D721Med (cell line): ENCODE data around the gene TSPOAP1.
A peak's percentile ranks its signal among the peaks of the same experiment; 100 is the strongest.

ENCODE experiments used
- DNase-seq: peaks from one replicate; pipeline ENCODE4 v3.0.0; 2011; ENCODE audit warnings: low spot score; ENCODE audit not compliant: insufficient read length
- FAIRE-seq: peaks from 2 replicates; lab custom pipeline; 2011; peaks lifted over from hg19 to GRCh38; lab: Jason Lieb, UNC
- TF ChIP-seq, protein P1 (sequence below): IDR thresholded peaks from 2 replicates; pipeline ENCODE4 v1.5.1; 2012; ENCODE audit warnings: mild to moderate bottlenecking, control low read depth; ENCODE audit not compliant: insufficient read depth; ENCODE audit errors: missing control alignments

TSPOAP1 gene

DNA sequence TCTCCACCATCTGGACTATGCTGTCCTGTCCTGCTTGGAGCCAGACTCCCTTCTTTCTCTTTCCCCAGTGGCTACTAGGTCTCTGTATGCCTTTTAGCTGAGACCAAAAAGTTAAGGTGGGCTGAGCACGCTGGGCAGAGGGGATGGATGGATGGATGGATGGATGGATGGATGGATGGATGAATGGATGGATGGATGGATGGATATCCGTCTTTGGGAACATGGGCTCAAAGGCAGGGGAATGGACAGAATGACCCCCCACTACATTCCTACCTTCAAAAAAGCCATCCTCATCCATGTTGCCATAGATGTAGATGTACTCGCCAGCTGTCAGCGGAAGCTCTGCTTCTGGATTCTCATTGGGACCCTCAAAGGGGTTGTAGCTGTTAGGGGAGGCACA is 12.8 kb downstream of the TSPOAP1 start:
- FAIRE-seq (no peak), DNase-seq (no peak)
- TF ChIP-seq, protein P1, sequence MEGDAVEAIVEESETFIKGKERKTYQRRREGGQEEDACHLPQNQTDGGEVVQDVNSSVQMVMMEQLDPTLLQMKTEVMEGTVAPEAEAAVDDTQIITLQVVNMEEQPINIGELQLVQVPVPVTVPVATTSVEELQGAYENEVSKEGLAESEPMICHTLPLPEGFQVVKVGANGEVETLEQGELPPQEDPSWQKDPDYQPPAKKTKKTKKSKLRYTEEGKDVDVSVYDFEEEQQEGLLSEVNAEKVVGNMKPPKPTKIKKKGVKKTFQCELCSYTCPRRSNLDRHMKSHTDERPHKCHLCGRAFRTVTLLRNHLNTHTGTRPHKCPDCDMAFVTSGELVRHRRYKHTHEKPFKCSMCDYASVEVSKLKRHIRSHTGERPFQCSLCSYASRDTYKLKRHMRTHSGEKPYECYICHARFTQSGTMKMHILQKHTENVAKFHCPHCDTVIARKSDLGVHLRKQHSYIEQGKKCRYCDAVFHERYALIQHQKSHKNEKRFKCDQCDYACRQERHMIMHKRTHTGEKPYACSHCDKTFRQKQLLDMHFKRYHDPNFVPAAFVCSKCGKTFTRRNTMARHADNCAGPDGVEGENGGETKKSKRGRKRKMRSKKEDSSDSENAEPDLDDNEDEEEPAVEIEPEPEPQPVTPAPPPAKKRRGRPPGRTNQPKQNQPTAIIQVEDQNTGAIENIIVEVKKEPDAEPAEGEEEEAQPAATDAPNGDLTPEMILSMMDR: no peak

DNA sequence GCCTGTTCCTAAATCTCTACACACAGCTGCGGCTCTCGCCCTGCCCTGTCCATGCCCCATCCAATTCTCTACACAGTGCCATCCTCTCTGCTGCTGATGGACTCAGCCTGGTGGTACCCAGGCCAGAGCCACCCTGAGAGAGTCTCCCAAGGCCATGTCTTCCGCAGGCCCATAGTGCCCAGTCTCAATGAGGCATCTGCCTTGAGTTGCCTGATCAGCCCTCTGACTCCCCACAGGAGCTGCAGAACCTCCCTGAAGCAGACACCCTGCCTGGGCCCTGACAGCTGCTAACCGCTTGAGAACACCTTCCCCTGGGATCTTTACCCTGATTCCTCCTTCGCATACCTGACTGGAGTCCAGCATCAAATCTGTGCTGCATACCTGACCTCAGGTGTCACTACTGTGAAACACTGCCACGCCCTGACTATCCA is 13.3 kb downstream of the TSPOAP1 start:
- TF ChIP-seq, protein P1: no peak
- DNase-seq (no peak), FAIRE-seq (no peak)

DNA sequence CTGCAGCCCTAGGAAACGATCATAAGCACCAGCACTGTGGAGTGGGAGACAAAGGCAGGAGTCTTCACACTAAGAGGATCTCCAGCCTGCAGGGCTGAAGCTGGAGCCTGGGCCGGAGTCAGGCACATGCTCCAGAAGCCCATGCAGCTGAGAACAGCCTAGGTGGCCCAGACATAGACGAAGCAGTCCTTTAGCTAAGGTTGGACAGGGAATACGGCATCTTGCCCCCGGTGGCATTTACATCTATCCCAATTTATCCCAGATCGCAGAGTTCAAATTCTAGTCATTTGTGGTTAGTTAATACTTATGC is 13.9 kb downstream of the TSPOAP1 start:
- DNase-seq: no peak
- TF ChIP-seq, protein P1: no peak

DNA sequence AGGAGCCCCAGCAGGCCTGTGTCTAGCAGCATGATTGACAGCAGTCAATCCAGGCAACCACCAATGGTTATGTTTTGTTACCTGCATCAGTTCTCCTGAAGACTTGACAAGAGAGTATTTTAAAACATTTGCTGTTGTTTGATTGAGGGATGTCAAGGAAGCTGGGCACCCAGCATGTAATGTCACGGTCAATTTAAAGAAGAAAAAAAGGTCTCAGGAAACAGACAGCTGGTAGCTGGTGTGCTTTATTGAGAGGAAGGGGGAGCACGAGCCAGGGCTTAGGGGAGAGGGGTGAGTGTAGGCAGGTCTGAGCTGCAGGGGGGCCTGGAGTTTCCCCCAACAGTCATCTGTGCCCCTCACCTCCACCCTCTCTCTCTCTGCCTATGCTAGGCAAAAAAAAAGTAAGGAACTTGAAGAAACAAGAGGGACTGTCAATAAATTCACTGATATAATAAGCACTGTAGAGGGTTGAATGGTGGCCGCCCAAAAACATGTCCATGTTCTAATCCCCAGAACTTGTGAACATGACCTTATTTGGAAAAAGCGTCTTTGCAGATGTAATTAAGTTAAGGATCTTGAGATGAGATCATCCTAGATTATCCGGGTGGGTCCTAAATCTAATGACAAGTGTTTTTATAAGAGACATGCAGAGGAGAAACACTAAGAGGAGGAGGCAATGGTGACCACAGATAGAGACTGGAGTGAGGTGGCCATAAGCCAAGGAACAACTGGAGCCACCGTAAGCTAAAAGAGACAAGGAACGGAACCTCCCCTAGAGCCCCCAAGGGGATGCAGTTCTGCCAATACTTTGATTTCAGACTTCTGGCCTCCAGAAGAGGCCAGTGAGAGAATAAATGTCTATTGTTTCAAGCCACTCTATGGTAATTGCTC is 14.5 kb downstream of the TSPOAP1 start:
- FAIRE-seq (peak; percentile 96), DNase-seq (peak; percentile 70)
- TF ChIP-seq, protein P1: no peak

More for the DNA sequence above, 13.9 kb downstream of the TSPOAP1 start:
- FAIRE-seq: no peak

DNA sequence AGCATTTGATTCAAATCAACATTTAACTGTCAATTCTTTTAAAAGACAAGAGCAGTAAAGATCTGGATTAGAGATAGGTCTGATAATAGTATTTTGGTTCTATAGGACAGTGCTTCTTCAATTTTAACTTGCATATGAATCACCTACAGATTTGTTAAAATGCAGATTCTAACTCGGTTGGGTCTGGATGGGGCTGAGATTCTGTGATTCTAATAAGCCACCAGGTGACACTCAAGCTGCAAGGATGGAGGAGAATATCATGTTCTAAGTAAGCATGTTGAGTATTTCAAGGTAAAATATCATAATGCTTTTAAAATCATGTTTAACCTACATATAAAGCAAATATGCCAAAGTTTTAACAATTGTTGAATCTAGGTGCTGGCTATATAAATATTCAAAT is 15.8 kb downstream of the TSPOAP1 start:
- DNase-seq: peak; percentile 17
- FAIRE-seq: no peak
- TF ChIP-seq, protein P1: peak; percentile 21

DNA sequence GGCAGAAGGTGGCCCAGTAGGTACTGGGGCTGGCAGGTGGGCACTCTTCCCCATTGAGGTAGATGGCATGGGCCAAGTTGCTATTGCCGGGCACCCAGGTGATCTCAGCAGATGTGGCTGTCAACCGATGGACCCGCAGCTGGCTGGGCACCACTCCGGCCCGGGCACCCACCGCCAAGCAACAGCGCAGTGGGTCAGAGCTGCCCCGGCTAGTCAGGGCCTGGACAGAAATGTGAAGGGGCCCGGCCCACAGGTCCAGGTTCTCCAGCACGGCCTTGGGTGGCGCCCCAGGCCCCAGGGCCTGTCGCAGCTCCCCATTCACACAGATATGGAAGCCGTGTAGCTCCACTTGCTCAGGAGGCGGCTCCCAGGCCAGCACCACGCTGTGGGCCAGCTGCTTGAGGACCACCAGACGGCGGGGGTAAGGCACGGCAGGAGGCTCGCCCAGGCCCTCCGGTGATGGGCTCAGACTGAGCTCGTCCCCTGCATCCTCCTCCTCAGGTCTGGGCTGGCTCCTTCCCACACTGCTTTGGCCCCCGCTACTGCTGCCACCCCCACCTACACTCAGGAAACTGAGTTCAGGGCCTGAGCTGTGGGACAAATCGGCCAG is 16.5 kb downstream of the TSPOAP1 start:
- DNase-seq (peak; percentile 8), FAIRE-seq (no peak)
- TF ChIP-seq, protein P1: no peak

DNA sequence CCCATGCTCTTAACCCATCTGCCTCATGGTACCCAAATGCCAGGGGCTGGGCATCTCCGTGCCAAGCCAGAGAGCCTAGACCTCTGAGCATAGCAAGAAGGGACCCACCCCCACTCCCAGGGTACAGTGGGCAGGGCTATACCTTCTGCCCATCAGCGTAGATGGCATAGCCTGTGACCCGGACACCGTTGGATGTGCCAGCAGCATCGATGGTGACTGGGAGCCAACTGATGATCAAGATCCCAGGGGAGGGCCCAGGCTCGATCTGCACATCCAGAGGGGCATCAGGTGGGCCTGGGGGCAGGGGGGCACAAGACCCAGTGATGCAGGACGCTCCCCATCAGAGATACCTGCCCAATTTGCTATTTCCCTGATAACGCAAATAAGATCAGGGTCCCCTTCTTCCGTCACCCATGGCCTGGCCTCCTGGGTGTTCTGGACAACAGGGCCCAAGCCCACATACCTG is 17.1 kb downstream of the TSPOAP1 start:
- DNase-seq (no peak), FAIRE-seq (no peak)
- TF ChIP-seq, protein P1: no peak
